Right renal cortex interstitium (tissue), 3 donors: ENCODE results near the gene NCF4. TPM values are rescaled to one million over a fixed set of nuclear protein-coding genes. Genes with fewer than 3 reads are reported as not detected.

Source experiments
- DNase-seq, 3 donors: peaks; one replicate each; pipeline ENCODE4 v3.0.0-alpha.2; 2013; ENCODE audit warnings: low read depth in 3 of 3, low spot score in 2 of 3
- polyA plus RNA-seq, 3 donors: library from polyadenylated mRNA; unstranded; fragments of 120-200 nt; gene quantifications; one replicate each; pipeline ENCODE4 v1.2.1, GENCODE V29; 2013; ENCODE audit not compliant: insufficient read length in 3 of 3

NCF4 gene
- polyA plus RNA-seq, 3 donors, result 1.5 to 2.2 (median 1.6) TPM

DNA sequence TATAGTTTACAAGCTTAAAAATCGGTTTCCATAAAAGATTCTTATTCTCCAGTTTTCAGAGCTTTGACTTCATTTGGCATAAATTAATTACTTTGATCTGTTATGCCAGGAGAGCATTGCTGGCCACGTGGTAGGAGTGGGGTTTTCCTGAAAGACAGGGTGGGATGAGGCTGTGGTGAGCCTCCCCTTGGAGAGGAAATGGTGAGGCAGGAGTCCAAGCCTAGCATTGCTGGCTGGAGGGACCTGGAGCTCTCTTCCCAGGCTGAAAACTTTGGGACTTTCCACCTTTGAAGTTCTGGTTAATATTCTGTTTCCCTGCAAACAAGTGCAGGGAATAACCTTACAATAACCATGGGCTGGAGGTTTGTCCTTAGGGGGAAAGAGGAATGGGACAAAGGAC is 31.5 kb downstream of the NCF4 start:
- no peak for DNase-seq

DNA sequence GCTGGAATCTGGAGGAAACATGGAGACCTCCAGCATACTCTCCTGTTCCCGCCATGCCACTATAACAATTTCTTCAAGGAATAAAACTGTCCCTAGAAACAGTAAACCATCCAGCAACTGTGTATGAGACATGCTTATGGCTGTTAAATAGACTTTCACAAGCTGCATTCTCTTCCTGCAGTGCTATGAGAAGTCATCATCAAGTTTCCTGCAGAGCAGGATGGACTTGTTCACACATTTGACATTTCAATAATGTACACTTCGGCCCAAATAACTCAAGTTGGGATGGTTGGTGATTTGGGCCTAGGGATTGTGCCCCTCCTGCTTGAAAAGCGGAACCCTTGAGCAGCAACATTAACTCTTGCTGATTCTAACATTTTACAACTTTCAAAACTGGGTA is 32.5 kb downstream of the NCF4 start:
- DNase-seq, result no peak

DNA sequence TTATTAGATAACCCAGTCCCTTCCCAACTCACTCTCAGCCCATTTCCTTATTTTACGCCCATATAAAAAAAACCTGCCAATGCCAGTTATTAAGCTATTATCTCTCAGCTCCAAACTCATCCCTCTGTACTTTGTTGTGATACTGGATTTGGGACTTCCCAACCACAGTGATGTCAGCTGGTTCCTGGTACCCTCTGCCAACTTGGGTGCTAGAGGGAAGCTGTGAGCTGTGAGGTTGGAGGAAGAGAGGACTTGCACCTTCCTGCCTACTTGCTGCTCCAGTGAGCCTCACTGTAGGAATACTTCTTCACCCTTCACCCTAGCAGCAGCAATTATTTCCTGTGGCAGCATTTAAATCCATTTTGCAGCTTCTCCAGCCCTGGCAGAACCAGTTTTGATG is 33.5 kb downstream of the NCF4 start:
- no peak for DNase-seq

DNA sequence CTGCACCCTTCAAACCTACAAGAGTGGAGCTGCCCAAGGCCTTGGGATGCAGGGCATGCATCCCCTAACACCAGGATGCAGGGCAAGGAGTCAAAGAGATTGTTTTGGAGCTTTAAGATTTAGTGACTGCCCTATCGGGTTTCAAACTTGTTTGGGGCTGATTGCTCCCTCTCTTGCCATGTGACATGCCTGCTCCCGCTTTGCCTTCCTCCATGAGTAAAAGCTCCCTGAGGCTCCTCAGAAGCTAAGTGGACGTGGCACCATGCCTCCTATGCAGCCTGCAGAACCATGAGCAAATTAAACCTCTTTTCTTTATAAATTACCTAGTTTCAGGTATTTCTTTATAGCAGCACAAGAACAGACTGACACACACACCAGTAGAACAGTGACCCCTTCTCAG is 36.8 kb downstream of the NCF4 start:
- no peak for DNase-seq

DNA sequence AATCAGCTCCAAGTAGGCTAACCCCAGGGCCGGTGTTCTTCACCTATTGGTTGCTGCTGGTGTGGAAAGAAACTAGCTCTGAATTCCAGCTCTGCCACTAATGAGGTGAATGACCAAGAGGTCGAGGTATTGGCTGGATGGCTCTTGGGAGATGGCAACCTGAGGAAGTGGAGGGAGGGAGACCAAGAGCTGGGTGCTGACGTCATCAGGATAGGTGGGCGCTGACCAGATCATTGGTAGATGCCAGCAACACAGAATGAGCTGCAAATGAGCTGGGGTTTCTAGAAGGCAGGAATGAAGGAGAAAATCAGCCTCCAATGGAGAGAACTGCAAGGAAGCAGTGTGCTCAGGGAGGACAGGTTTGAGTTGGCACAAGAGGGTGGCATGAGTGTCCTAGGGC is 37.9 kb downstream of the NCF4 start:
- no peak for DNase-seq

DNA sequence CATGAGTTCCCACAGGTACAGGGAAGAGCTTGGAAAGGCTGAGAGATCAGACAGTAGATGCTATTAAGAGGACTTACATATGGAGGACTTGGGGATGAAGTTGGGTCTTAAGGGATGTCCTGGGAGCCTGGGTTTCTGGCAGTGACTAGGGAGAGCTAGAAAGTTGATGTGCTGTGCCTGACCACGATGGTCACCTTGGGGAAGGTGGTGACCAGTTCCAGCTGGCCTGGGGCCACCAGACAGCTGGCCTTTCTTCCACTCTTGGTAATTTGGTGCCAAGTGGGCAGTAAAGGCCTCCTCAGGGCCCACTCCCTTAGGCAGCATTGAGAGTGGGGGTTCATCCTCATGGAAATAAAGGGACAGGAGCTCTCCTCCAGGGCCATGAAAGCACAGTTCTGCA is 38.7 kb downstream of the NCF4 start:
- no peak for DNase-seq

DNA sequence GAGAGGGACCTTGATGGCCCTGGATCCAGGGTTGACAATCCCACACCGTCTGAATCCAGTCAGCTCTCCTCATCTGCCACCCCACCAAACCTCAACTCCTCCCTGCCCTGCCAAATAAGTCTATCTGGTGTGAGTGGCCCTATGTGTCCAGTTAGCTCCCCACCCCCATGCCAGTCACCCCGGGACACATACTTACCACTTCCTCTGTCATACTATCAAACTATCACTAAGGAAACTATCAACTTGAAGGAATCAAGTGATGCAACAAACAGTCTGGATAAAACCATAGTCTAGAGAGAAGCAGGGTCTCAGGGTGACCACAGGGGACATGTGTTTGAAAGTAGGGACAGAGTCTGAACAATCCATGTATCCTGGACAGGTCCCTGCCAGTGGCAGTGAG is 39.4 kb downstream of the NCF4 start:
- no peak for DNase-seq

DNA sequence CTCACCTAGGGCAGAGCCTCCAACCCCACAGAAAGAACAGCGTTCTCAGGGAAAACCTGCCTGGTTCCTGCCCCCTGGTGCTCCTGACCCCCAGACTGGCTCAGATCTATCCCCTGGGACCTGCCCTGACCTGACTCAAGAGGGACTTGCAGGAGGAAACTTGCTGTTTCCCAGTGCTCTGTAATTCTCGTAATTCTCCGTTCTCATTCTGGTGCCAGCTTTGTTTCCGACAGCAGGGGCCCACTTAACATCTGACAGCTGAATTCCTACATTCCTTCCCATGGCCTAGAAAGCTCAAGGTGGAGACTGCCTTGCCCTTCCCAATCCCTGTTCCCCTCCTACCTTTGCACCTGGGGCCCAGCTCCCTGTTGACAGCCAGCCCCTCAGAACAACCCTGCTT is 40.1 kb downstream of the NCF4 start:
- DNase-seq, result no peak

DNA sequence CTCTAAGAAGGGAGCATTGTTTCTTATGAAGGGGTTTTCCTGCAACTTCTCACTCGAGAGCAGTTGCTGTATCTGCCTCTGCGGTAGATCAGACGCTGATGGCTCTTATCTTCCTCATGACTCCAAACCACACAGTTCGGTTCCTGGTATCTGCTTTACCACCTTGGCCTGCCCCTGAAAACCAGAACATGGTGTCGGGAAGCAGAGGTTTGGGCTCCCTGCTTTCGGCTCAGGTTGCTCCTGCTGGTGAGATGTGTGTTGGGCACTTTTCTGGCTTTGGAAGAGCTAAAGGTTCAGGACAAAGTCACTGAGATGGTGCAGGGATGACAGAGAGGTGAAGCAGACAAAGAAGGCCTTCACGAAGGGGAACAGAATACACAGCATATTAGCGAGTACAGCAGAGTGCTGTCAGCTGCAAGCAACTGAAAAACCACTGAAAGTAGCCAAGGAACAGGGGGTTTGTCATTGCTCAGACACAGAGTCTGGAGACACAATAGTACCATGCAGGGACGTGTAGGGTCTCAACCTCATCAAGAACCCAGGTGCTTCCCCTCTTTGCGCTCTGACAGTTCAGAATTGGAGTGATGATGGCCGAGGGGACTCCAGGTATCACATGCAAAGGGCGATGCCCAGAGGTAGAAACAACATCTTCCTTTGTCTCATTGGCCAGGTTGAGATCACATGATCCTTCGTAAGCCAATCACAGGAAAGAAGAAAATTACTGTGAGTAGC is 40.8 kb downstream of the NCF4 start:
- no peak for DNase-seq

DNA sequence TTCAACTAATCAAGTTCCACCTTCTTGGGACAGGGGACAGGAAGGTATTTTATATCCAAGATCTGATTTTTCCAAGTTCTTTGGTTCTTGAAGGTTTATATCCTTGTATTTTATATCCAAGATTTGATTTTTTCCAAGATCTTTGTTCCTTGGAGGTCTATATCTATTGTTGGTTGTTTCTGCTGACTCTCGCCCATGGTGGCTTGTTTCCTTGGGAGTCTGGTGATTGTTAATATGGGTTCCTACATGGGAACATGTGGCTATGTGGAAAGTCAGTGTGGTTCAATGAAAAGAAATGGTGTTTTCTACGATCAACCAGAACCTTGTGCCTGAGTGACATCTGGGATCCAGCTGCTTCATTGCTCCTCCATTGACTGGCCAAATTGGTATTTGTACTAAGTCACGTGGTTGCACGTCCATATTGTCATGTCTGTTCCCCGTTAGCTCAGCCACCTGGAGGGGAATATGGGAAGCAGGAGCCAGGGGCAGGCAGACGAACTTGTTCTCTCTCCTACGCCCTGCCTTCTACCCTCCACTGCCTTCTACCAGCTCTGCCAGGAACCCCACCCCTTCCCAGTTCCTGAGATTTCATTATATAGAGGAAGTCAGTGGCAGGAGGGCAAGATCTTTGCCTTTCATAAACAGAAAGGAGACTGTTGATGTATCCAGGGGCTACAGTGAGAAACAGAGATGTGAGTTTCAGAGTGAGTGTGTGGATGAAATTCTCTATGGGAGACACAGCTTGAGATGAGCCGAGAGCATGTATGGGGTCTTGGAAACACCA is 41.5 kb downstream of the NCF4 start:
- DNase-seq, result no peak

DNA sequence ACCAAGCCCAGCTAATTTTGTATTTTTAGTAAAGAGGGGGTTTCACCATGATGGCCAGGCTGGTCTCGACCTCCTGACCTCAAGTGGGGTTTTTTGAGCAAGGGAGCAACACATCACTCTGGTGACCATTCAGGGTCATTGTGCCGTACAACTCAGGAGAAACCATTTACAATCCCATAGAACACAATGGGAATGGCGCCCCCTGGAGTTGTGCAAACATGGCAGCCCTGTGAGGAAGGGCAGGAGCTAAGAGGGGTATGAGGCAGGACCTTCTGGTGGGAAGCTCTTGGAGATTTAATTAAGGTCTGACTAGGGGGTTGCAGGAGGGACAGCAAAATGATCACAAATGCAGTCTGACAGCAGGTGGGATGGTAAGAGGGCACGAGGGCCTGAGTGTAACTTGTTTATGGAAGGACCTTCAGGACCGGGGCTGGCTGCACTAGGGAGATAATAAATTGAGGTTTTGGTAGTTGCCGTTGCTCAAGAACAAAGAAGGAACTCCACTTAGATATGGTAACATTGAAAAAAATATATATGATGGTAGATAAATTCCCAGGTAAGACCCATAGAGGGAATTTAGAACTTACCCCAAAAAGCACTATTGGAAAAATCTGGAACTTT is 43.6 kb downstream of the NCF4 start:
- no peak for DNase-seq

DNA sequence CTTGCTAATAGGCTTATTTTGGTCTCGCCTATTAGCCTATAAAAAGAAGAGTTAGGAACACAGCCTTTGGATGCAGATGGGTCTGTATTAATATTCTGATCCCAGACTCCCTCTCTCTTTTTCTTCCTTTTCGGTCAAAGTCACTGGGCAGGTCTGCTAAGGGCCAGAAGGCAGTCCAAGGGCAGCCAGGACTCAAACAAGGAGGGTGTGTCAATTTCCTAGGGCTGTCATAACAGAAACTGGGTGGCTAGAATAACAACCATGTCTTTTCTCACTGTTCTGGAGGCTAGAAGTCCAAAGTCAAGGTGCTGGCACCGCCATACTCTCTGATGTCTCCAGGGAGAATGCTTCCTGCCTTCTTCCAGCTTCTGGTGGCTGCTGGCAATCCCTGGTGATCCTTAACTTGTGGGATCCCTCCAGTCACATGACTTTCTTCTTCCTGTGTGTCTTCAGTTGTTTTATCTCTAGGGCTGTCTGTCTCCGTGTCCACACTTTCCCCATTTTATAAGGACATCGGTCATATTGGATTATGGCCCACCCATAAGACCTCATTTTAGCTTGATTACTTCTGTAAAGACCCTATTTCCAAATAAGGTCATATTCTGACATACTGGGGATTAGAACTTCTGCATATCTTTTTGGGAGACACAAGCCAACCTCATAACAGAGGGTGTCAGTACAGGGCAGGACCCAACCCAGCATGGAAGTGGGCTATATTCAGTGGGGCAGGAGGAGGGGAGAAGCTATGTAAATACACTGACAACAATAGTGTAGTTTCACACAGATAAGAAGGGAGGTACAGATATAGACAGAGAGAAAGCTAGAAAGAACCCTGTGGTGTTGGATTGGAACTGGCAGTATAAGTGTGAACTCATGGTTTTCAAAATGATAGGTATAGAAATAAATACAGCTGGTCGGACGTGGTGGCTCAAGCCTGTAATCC is 46.7 kb downstream of the NCF4 start:
- DNase-seq, result no peak

DNA sequence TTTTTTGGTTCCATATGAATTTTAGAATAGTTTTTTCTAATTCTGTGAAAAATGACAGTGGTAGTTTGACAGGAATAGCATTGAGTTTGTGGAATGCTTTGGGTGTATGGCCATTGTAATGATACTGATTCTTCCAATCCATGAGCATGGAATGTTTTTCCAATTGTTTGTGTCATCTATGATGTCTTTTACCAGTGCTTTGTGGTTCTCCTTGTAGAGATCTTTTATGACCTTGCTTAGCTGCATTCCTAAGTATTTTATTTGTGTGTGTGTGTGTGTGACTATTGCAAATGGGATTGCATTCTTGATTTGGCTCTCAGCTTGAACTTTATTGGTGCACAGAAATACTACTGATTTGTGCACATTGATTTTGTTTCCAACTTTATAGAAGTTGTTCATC is 49.7 kb downstream of the NCF4 start:
- no peak for DNase-seq

DNA sequence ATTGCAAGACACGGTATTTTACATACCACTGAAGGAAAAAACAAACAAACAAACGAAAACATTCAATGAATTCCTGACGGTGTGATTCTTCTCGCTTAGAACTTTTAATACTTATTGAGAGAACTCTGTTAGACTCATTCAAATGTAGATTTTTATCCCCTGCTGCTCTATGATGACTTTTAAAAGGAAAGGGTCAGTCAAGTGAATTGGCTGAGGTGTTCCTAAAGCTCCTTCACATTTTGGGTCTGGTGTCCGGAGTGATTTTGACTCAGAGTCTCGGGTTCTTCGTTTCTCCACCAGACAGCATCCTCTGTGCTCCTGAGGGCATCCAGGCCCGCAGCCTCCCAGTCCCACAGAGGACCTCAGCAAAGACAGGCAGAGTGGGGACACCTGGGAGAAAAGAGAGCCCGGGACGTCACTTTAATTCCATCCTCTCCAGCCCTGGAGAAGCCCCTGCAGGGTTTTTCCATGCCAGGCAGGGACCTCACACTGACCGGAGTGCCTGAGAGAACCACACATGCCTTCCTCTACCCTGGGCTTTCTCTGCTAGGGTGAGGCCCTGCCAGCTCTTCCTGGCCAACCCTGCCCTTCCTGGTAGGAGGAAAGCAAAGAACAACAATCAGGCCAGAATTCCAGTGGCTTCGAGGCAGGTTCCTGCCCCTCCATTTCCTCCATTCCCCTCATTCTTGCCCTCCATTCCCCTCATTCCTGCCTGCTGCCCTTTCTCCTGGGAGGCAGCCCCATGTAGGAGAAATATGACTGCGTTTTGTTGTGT is 51.3 kb downstream of the NCF4 start:
- DNase-seq, result no peak

DNA sequence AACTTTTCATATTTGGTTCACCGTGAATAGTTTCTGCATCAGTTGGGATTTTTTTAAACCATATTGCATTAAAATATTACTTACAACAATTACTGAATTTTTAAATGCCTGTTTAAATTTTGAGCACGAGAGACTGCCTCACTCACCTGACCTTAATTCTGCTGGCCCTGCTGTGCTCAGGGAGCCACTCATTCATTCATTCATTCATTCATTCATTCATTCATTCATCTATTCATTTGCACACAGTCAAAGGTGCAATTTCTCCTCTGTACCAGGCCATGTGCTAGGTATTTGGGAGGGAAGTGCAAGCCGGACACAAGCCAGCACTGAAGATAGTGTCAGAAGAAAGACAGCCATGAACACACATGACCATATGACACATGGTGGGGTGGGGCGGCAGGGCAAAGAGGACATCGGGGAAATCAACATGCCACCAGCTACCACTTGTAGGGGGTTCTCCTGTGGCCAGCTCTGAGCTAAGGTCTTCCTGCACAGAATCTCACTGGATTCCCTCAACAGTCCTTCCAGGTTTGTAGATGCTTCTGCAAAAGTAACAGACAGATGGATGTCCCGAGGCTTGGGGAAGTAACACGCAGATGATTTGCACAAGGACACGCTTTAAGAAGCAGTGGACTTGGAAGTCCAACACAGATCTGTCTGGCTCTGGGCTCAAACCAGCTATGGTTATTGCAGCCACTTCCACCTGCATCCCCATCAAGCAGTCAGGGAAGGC is 52.1 kb downstream of the NCF4 start:
- no peak for DNase-seq

DNA sequence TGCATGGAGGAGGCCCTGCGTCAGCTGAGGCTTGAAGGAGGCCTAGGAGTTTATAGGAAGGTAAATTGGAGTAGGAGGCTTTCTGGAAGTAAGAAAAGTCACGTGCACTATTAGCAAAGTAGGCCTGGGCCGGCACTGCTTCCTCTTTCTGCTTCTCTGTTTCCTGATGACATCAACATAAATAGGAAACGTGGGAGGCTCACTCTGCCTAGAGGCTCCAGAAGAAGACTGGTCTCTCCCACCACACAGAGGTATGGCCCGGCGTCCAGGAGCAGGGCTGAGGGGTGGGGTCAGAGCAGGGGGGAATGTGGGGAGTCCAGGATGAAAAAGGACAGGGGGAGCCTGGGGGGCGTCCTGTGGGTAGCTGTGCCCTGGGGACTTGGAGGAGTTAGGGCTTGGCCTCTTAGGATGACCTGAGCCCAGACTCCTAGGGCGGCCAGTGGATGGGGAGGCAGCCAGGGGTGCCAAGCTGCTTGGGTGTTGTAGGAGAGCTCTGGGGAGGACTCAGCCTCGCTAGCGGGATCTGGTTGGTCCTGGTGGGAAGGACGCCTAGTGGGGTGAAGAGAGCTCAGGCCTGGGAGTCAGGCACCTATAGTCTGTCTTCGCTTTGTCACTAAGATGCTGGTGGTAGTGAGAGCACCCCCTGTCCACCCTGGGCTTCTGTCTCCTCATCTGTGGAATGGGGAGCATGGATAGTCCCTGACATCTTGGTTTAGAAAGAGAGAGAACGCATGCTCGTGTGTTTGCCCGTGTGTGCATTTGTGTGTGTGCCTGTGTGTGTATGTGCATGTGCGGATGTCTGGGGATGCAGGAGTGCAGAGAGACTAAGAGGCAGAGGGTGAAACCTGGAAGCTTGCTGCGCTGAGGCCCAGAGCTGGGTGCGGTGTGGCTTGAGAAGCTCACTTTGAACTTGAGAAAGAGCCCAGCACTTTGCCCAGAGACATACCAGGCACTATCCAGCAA is 52.9 kb downstream of the NCF4 start, which contains the start of gene CSF2RB:
Gene CSF2RB, plus strand, starts transcription at position 202 of the 963 bp plus-strand sequence. CDS start 8,580 bp downstream, outside the sequence.
- DNase-seq, result no peak

DNA sequence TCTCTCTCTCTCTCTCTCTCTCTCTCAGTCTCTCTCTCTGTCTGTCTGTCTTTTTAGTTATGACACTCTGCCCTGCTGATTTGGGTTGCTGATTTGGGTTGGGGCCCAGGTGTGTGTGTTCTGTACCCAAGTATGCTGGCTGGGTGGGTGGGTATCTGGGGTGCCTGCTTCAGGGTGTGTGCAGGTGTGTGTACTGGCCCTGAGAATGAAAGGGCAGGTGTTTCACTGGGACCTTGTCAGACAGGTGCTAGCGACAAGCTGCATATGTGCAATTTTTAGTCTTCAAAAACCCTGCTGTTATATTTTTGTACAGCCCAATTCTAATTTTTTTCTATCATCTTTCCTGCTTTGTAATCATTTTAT is 53.6 kb downstream of the NCF4 start:
- DNase-seq, result no peak

DNA sequence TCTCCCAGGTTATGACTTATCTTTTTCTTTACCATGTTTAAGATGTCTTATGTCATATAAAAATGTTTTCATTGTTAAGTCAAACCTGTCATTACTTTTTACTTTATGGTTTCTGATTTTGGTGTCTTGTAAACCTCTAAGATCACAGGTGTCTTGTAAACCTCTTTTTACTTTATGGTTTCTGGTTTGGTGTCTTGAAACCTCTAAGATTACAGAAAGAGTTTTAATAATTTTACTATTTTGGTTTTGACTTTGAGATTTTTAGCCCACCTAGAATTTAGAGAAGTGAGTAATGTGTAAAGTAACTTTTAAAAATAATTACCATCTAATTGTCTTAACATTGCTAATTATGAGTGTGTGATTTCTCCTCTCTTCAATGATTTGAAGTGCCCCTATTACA is 55.2 kb downstream of the NCF4 start:
- DNase-seq, result no peak
